Heart left ventricle (tissue), 13 donors: ENCODE measurements around the gene ADRM1.

Experiments used
- POLR2A ChIP-seq, 2 donors: fragments of 450-650 bp; IDR thresholded peaks; one replicate each; pipeline ENCODE4 v1.6.1; 2017; ENCODE audit warnings: antibody characterized with exemption in 2 of 2, mild to moderate bottlenecking in 2 of 2, moderate library complexity in 2 of 2
- TF ChIP-seq, protein P1 (sequence below), 12 donors: fragments of 200-600 bp; sonication (generic) in 4 of 12; IDR thresholded peaks; one replicate each; pipeline versions ENCODE4 v1.5.0 to v1.8.0; 2018 to 2022; ENCODE audit warnings: antibody characterized with exemption in 12 of 12, mild to moderate bottlenecking in 5 of 12
- donor health status: ischemic (EF 13 %, LVEDD 7.1; RV severe dilation, severe dysfunction).
- donor health status: DM: no; HTN: yes; CAD: no.
- donor health status: DM: no; HTN: no; CAD: no.
- donor health status: ischemic (EF 25% LVEDD 6.9; RV normal size, moderate dysfunction).
- donor health status: ischemic (EF 25% LVEDD 5.7; RV mildly dilated, moderate dysfunction).
- donor health status: ischemic (EF 35%, LVEDD 5.7; RV mildly dilated, moderate dysfunction).
- donor health status: nonischemic (EF 11% LVEDD 7.7; RV severe dilation, severe dysfunction).
- donor health status: DM: yes; HTN: yes; CAD: no.
- donor health status: PGD.
- donor health status: ischemic (EF 29% LVEDD 5.4; RV normal size, mild dysfunction).
- donor health status: nonischemic (EF 23%, LVEDD 6.1; RV moderate dilation, normal function).

DNA sequence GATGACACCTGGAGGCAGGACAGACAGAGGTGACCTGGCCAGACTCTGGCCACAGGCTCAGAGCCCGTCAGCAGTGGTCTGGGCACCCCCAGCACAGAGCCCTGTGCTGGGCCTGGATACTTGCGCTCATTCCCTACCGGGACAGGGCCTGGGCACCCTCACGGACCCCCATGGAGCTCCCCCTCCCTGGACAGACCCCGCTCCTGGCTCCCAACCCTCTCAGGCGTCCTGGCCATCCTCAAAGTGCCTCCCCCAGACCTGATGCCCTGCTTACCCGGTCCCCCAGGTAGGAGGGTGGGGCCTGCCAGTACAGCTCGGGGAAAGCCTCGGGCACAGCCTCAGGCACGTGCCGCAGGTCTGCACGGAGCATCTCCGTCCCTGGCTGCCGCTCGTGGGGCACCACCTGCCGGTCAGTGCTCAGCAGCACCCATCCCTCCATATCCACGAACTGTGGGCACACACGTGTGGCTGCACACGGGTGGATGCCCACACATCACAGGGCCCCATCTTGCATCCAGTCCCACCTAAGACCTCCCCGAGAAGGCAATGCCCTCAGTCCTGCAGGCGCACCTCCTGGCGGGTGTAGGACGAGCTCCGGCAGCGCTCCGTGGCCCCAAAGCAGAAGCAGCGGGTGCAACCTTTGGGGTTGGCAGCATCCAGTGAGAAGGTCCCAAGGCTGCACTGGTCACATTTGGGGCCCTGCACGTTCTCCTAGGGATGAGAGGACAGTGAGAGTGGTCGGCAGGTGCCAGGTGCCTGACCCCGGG lies 24.3 kb downstream of the ADRM1 start:
- TF ChIP-seq, protein P1, sequence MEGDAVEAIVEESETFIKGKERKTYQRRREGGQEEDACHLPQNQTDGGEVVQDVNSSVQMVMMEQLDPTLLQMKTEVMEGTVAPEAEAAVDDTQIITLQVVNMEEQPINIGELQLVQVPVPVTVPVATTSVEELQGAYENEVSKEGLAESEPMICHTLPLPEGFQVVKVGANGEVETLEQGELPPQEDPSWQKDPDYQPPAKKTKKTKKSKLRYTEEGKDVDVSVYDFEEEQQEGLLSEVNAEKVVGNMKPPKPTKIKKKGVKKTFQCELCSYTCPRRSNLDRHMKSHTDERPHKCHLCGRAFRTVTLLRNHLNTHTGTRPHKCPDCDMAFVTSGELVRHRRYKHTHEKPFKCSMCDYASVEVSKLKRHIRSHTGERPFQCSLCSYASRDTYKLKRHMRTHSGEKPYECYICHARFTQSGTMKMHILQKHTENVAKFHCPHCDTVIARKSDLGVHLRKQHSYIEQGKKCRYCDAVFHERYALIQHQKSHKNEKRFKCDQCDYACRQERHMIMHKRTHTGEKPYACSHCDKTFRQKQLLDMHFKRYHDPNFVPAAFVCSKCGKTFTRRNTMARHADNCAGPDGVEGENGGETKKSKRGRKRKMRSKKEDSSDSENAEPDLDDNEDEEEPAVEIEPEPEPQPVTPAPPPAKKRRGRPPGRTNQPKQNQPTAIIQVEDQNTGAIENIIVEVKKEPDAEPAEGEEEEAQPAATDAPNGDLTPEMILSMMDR (IDR thresholded peaks at IDR 0.05): no peak
- no peak for TF ChIP-seq POLR2A (IDR thresholded peaks at IDR 0.05)
